ENCODE data around the gene PLRG1. TPM values are rescaled to one million over a fixed set of nuclear protein-coding genes. Genes with fewer than 3 reads are reported as not detected.

The PLRG1 gene
- total and polyA plus RNA-seq, 2 of the 8 experiments (the other 6 are each of a cell fraction or from before 2014, with no cell fraction given), result 63.5 to 108 TPM

- ChIA-PET POLR2A (ENCODE audit: partially characterized antibody) (no interaction called here), CTCF (ENCODE audit: partially characterized antibody) (interaction anchor here (0.8 to 3.2 kb wide), 6 partner anchors 14 to 39 kb away, joined by 3 to 12 read pairs (median 3); no protein-coding TSS in a partner anchor)
- Histone ChIP-seq H2BK15ac (ENCODE audit: low read length) (no peak overlapping the region), H3K79me1 (ENCODE audit: low read depth, low read length) (no peaks in the 10 kb centered on the region), H3K4me1 (replicated peaks in 1 of 4; ENCODE audit: control insufficient read depth in 3 of 4, insufficient read depth in 4 of 4, low read length in 3 of 4) (0 out of 7 replicates have a peak, but pooled peaks cover 0 to 3% (median 0%) of the 10 kb centered on the region in 4 experiments), H4K20me1 (replicated peaks in 1 of 2; ENCODE audit: control insufficient read depth in 1 of 2, insufficient read depth in 2 of 2, low read length in 2 of 2) (no peaks in the 10 kb centered on the region), H3K23ac (ENCODE audit: insufficient read length) (no peak overlapping the region), H4K5ac (ENCODE audit: insufficient read length, low read depth, low read length) (no peak overlapping the region), H3K27me3 (replicated peaks in 1 of 4; ENCODE audit: control insufficient read depth in 3 of 4, extremely low read depth in 1 of 4, insufficient read depth in 3 of 4, low read length in 3 of 4) (no peaks in the 10 kb centered on the region), H3K23me2 (ENCODE audit: low read depth, low read length) (no peaks in the 10 kb centered on the region), H3K36me3 (ENCODE audit: control insufficient read depth in 2 of 4, insufficient read depth in 4 of 4, low read length in 3 of 4) (no peaks in the 10 kb centered on the region), H3K56ac (replicated peaks; ENCODE audit: insufficient read length, low read depth, low read length) (no peak overlapping the region), H3K4ac (replicated peaks; ENCODE audit: insufficient read length, low read depth, low read length) (no peak overlapping the region), H3K9ac (replicated peaks in 1 of 4; ENCODE audit: extremely low read depth in 1 of 4, low read depth in 3 of 4, low read length in 3 of 4) (no peak overlapping the region), H3K4me3 (ENCODE audit: extremely low read depth in 1 of 4, insufficient read depth in 2 of 4, low read depth in 3 of 4, low read length in 4 of 4) (no peak overlapping the region), H2BK5ac (ENCODE audit: low read depth, low read length) (no peak overlapping the region), H3K79me2 (ENCODE audit: control insufficient read depth in 1 of 2, insufficient read depth in 2 of 2, low read length in 2 of 2) (no peaks in the 10 kb centered on the region), H4K91ac (replicated peaks; ENCODE audit: insufficient read length, low read length) (no peak overlapping the region), H3K4me2 (ENCODE audit: insufficient read depth in 1 of 2, low read depth in 2 of 2, low read length in 2 of 2) (no peak overlapping the region), H2BK12ac (ENCODE audit: low read depth, low read length) (no peak overlapping the region), H3K9me3 (ENCODE audit: insufficient read depth in 2 of 2, low read depth in 1 of 2, low read length in 1 of 2) (no peaks in the 10 kb centered on the region), H3K14ac (ENCODE audit: insufficient read length) (no peak overlapping the region), H2AK5ac (ENCODE audit: low read depth, low read length) (no peak overlapping the region), H2BK120ac (replicated peaks; ENCODE audit: low read depth, low read length) (no peak overlapping the region), H4K8ac (ENCODE audit: extremely low read depth, insufficient read depth, low read length) (no peak overlapping the region), H3K27ac (ENCODE audit: low read depth, low read length) (no peak overlapping the region), H3K18ac (ENCODE audit: extremely low read depth, low read length) (no peak overlapping the region), H2AFZ (ENCODE audit: low read length) (no peak overlapping the region), H2BK20ac (ENCODE audit: low read length) (no peak overlapping the region)
- no peak for TF ChIP-seq EP300 (IDR thresholded peaks at IDR 0.05; ENCODE audit: borderline replicate concordance in 1 of 2, low read depth in 2 of 2, low read length in 2 of 2)
- no peak for TF ChIP-seq TEAD4 (IDR thresholded peaks at IDR 0.05; ENCODE audit: low read depth, low read length)
- no peak for TF ChIP-seq E2F6 (IDR thresholded peaks at IDR 0.05)
- no peak for TF ChIP-seq GABPA (IDR thresholded peaks at IDR 0.05; ENCODE audit: borderline replicate concordance, insufficient read depth, low read length)
- TF ChIP-seq SRF (IDR thresholded peaks at IDR 0.05; ENCODE audit: low read depth, low read length), result no peak
- no peak for TF ChIP-seq SIN3A (conservative IDR thresholded peaks at IDR 0.05 in 1 of 2, IDR thresholded peaks at IDR 0.05 in 1 of 2; ENCODE audit: low read depth in 1 of 2, low read length in 2 of 2)
- TF ChIP-seq JUN (IDR thresholded peaks at IDR 0.05; ENCODE audit: low read depth, low read length), result no peak
- TF ChIP-seq TAF7 (optimal IDR thresholded peaks at IDR 0.05; ENCODE audit: borderline replicate concordance, low read depth, low read length), result no peak
- no peak for TF ChIP-seq SP4 (IDR thresholded peaks at IDR 0.05; ENCODE audit: low read length)
- WGBS, 2 experiments (ENCODE audit: extremely low coverage in 1 of 2, insufficient coverage in 1 of 2, insufficient read length in 1 of 2, insufficient replicate concordance in 2 of 2, low coverage in 1 of 2, low lambda C conversion rate in 2 of 2, missing lambda C conversion rate in 1 of 2), result 91% methylated on average over 2 of the region's 2 CpGs; no CpG with 5 or more reads in 1 of the 2 experiments
- FAIRE-seq, result no peak
- DNase-seq (ENCODE audit: low read depth in 1 of 2, low spot score in 2 of 2), result no peak
Observed at GRCh38 chr4:154588198-154588597, 38.0 kb upstream of the PLRG1 start.

Data from H1 (cell line).